Loucy (cell line): ENCODE results near the gene KRT79.

ENCODE experiments used
- H2AFZ ChIP-seq: fragments of 200-600 bp; sonication (generic); 2 replicates; pipeline ENCODE4 v1.6.0; 2016; ENCODE audit warnings: antibody characterized with exemption, mild to moderate bottlenecking, low read length, moderate library complexity
- H3F3A ChIP-seq: fragments of 200-600 bp; 2 replicates; pipeline ENCODE4 v1.6.0; 2016; ENCODE audit warnings: antibody characterized with exemption, low read depth, mild to moderate bottlenecking
- H3K27me3 ChIP-seq: fragments of 200-600 bp; sonication (generic); 2 replicates; pipeline ENCODE4 v1.6.1; 2014; ENCODE audit warnings: low read length, mild to moderate bottlenecking; ENCODE audit not compliant: insufficient read depth, poor library complexity, severe bottlenecking
- H3K36me3 ChIP-seq: fragments of 200-600 bp; sonication (generic); 2 replicates; pipeline ENCODE4 v1.6.1; 2016; ENCODE audit warnings: low read length; ENCODE audit not compliant: insufficient read depth
- H3K4me1 ChIP-seq: fragments of 200-600 bp; sonication (generic); 2 replicates; pipeline ENCODE4 v1.5.1; 2014; ENCODE audit warnings: low read length, mild to moderate bottlenecking; ENCODE audit not compliant: insufficient read depth, poor library complexity, severe bottlenecking
- H3K4me2 ChIP-seq: fragments of 200-600 bp; sonication (generic); 2 replicates; pipeline ENCODE4 v1.6.0; 2014; ENCODE audit warnings: antibody characterized with exemption, low read length, low read depth, mild to moderate bottlenecking; ENCODE audit not compliant: poor library complexity, severe bottlenecking
- H3K4me3 ChIP-seq: fragments of 200-600 bp; sonication (generic); 2 replicates; pipeline ENCODE4 v1.5.1; 2014; ENCODE audit warnings: low read length, mild to moderate bottlenecking, mixed read lengths; ENCODE audit not compliant: poor library complexity, severe bottlenecking
- H3K79me2 ChIP-seq: fragments of 200-600 bp; sonication (generic); 2 replicates; pipeline ENCODE4 v1.6.1; 2014; ENCODE audit warnings: low read length; ENCODE audit not compliant: insufficient read depth
- H3K9ac ChIP-seq: fragments of 200-600 bp; sonication (generic); 2 replicates; pipeline ENCODE4 v1.6.0; 2014; ENCODE audit warnings: mild to moderate bottlenecking, low read depth, low read length, moderate library complexity; ENCODE audit not compliant: poor library complexity, severe bottlenecking
- H3K9me2 ChIP-seq: fragments of 200-600 bp; sonication (generic); replicated peaks from 2 replicates; pipeline ENCODE4 v1.6.1; 2016; ENCODE audit warnings: low read depth, low read length, mixed read lengths
- H3K9me3 ChIP-seq: fragments of 200-600 bp; sonication (generic); 2 replicates; pipeline ENCODE4 v1.6.1; 2014; ENCODE audit warnings: mild to moderate bottlenecking, antibody characterized with exemption, low read length, low read depth; ENCODE audit not compliant: insufficient read depth
- H4K20me1 ChIP-seq: fragments of 200-600 bp; sonication (generic); 2 replicates; pipeline ENCODE4 v1.6.0; 2014; ENCODE audit warnings: antibody characterized with exemption, low read length, mild to moderate bottlenecking; ENCODE audit not compliant: insufficient read depth, poor library complexity, severe bottlenecking
- EZH2phosphoT487 ChIP-seq: fragments of 200-600 bp; IDR thresholded peaks from 2 replicates; pipeline ENCODE4 v1.6.1; 2018; ENCODE audit warnings: antibody characterized with exemption, mild to moderate bottlenecking, moderate library complexity, borderline replicate concordance
- TF ChIP-seq, protein P1 (sequence below): fragments of 200-600 bp; sonication (generic); conservative IDR thresholded peaks from 2 replicates; pipeline ENCODE4 v1.5.1; 2014; ENCODE audit warnings: mild to moderate bottlenecking, antibody characterized with exemption, low read length

Gene KRT79

DNA sequence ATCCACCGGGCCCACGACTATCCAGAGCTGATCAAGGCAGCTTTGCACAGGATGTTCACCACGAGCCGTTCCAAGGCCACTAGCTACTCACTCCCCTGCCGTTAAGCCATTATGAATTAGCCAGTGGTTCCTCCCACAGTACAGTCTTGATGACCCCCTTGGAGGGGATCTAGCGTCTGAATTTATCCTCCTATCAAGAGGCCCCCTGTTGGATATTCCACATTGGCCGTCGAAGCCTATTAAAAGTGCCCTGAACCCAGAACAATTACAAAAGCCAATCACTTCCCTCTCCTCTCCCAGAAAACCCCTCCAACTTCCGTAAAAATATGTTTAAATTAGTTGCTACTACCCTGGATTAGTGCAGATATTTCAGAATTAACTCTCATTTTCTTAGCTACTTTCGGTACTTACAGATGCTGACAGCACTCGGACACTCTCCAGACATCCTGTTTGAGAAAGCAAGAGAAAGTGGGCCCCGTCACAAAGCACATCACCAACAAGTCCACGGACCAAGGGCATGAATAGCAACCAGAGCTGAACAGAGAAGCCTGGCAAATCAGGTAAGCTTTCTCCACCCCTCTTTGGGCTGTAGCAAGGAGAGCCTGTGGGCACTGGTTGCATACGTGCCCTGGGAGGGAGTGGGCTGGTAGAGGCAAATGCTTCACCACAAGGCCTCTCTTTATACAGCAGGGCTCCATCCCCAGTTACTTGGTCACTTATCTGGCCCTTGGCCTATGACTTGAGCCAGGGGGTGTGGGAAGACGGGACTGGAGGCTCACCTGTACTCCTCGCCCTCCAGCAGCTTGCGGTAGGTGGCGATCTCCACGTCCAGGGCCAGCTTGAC, 43.5 kb downstream of the KRT79 start:
- Histone ChIP-seq H3K9me3 (no peaks in the 10 kb centered on the region), H3F3A (no peaks in the 10 kb centered on the region), H3K9ac (no peak overlapping the region), H3K9me2 (no peaks in the 10 kb centered on the region), H3K4me2 (no peak overlapping the region), H3K4me1 (no peaks in the 10 kb centered on the region), H3K27me3 (no peaks in the 10 kb centered on the region), H3K36me3 (no peaks in the 10 kb centered on the region), H3K4me3 (no peak overlapping the region), H4K20me1 (no peaks in the 10 kb centered on the region), H3K79me2 (no peaks in the 10 kb centered on the region), H2AFZ (no peak overlapping the region)
- TF ChIP-seq, protein P1, sequence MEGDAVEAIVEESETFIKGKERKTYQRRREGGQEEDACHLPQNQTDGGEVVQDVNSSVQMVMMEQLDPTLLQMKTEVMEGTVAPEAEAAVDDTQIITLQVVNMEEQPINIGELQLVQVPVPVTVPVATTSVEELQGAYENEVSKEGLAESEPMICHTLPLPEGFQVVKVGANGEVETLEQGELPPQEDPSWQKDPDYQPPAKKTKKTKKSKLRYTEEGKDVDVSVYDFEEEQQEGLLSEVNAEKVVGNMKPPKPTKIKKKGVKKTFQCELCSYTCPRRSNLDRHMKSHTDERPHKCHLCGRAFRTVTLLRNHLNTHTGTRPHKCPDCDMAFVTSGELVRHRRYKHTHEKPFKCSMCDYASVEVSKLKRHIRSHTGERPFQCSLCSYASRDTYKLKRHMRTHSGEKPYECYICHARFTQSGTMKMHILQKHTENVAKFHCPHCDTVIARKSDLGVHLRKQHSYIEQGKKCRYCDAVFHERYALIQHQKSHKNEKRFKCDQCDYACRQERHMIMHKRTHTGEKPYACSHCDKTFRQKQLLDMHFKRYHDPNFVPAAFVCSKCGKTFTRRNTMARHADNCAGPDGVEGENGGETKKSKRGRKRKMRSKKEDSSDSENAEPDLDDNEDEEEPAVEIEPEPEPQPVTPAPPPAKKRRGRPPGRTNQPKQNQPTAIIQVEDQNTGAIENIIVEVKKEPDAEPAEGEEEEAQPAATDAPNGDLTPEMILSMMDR: no peak
- no peak for TF ChIP-seq EZH2phosphoT487

DNA sequence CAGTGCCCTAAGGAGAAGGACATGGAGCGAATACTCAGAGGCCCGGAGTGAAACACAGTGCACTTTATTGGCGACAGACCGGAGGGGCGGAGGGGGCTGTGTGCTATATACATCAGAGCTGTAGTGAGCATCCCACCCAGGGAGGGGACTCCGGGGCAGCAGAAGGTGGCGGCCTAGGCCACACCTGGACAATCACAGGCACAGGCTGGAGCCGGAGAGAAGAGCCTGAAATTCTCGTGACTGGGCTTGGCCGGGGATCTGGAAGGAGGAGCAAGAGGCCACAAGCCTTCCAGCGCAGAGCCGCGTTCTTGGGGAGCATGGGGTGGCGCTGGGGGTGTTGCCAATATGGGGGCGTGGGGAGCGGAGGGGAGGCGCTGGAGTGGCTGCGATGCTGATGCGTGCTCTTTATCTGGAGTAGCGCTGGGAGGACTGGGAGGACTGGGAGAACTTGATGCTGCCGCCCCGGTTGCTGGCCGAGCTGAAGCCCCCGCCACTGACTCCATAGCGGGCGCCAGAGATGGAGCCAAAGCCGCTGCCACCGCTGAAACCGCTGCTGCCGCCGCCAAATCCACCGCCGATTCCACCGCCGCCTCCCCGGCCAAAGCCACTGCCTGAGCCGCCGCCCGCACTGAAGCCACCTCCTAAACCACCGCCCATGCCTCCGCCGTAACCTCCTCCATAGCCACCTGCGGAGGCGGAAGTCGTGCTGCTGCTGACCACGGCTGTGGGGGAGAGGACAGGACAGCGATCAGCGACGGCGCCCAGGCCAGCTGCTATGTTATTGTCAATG, 44.3 kb downstream of the KRT79 start:
- no peaks in the 10 kb centered on the region for H3K79me2 ChIP-seq
- H3K4me3 ChIP-seq: no peak overlapping the region
- no peaks in the 10 kb centered on the region for H3F3A ChIP-seq
- H2AFZ ChIP-seq: no peak overlapping the region
- H4K20me1 ChIP-seq: no peaks in the 10 kb centered on the region
- TF ChIP-seq, protein P1: no peak
- TF ChIP-seq EZH2phosphoT487: no peak
- no peaks in the 10 kb centered on the region for H3K9me3 ChIP-seq
- H3K9ac ChIP-seq: no peak overlapping the region
- no peaks in the 10 kb centered on the region for H3K9me2 ChIP-seq
- H3K27me3 ChIP-seq: no peaks in the 10 kb centered on the region
- H3K4me1 ChIP-seq: no peaks in the 10 kb centered on the region
- H3K36me3 ChIP-seq: no peaks in the 10 kb centered on the region
- no peak overlapping the region for H3K4me2 ChIP-seq

DNA sequence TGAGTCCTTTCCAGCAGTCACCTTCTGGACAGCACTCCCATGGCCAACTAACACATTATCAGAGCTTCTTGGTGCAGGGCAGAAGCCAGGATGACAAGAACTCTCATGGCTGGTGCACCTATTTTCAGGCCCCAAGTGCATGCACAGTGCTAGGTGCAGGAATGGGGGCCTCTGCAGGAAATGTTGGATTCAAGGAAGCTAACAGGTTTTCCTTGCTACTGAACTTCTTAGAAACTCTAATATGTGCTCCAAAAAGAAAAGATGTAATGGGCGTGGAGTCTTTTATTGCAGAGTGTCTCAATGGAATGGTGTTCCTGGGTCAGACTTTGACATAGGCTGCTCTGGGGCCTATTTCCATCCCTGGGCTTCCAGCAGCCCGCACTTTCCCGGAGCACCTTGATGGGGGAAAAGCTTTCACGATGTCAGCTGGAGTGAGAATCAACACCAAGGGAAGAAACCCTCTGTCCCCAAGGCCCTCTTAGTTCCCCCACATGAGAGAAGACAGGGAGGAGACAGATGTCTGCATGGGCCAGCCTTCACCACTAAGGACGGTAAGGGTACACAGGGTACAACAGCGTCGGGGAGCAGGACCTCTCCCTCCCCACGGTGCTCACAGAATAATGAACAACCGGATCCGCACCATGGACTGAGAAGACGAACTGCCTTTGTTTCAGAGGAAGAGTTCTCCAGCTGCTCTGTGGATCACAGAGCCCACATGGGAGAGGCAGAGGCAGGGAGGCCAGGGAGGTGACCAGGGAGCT, 45.1 kb downstream of the KRT79 start:
- H3K9me2 ChIP-seq: no peaks in the 10 kb centered on the region
- H2AFZ ChIP-seq: no peak overlapping the region
- H3K9ac ChIP-seq: no peak overlapping the region
- H3K36me3 ChIP-seq: no peaks in the 10 kb centered on the region
- TF ChIP-seq, protein P1: no peak
- TF ChIP-seq EZH2phosphoT487: no peak
- no peaks in the 10 kb centered on the region for H3K4me1 ChIP-seq
- H3K9me3 ChIP-seq: no peaks in the 10 kb centered on the region
- no peaks in the 10 kb centered on the region for H3K79me2 ChIP-seq
- H4K20me1 ChIP-seq: no peaks in the 10 kb centered on the region
- H3F3A ChIP-seq: no peaks in the 10 kb centered on the region
- no peaks in the 10 kb centered on the region for H3K27me3 ChIP-seq
- no peak overlapping the region for H3K4me2 ChIP-seq
- no peak overlapping the region for H3K4me3 ChIP-seq
